Measurements from ENCODE around the gene CNKSR3.

Gene CNKSR3

GRCh38 chr6:154410619-154411072, 99.8 kb downstream of the CNKSR3 start:
- DNase-seq: peak; percentile 76

- no peak for DNase-seq
Measured at GRCh38 chr6:154408891-154409500, 101.5 kb downstream of the CNKSR3 start.

GRCh38 chr6:154407440-154407839, 103.0 kb downstream of the CNKSR3 start:
- DNase-seq: no peak

GRCh38 chr6:154406869-154407268, 103.6 kb downstream of the CNKSR3 start:
- DNase-seq: no peak

GRCh38 chr6:154406301-154406700, 104.2 kb downstream of the CNKSR3 start:
- no peak for DNase-seq

GRCh38 chr6:154404791-154405400, 105.6 kb downstream of the CNKSR3 start:
- no peak for DNase-seq

- DNase-seq: peak; percentile 4
Measured at GRCh38 chr6:154403788-154404187, 106.7 kb downstream of the CNKSR3 start.

GRCh38 chr6:154402081-154402780, 108.3 kb downstream of the CNKSR3 start:
- DNase-seq: no peak

- no peak for DNase-seq
Measured at GRCh38 chr6:154399097-154399496, 111.4 kb downstream of the CNKSR3 start.

- DNase-seq: no peak
Measured at GRCh38 chr6:154397491-154398195, 112.8 kb downstream of the CNKSR3 start.

GRCh38 chr6:154395878-154396277, 114.6 kb downstream of the CNKSR3 start:
- no peak for DNase-seq

GRCh38 chr6:154395316-154395715, 115.2 kb downstream of the CNKSR3 start:
- DNase-seq: no peak

- no peak for DNase-seq
Measured at GRCh38 chr6:154394571-154394970, 115.9 kb downstream of the CNKSR3 start.

- DNase-seq: no peak
Measured at GRCh38 chr6:154390034-154390433, 120.5 kb downstream of the CNKSR3 start.

GRCh38 chr6:154388803-154389202, 121.7 kb downstream of the CNKSR3 start:
- DNase-seq: no peak

- no peak for DNase-seq
Measured at GRCh38 chr6:154386848-154387717, 123.4 kb downstream of the CNKSR3 start.

GRCh38 chr6:154384191-154384590, 126.3 kb downstream of the CNKSR3 start:
- DNase-seq: no peak

GRCh38 chr6:154383273-154383672, 127.2 kb downstream of the CNKSR3 start:
- DNase-seq: no peak

- DNase-seq: no peak
Measured at GRCh38 chr6:154382740-154383139, 127.7 kb downstream of the CNKSR3 start.

- no peak for DNase-seq
Measured at GRCh38 chr6:154381548-154381947, 128.9 kb downstream of the CNKSR3 start.

- no peak for DNase-seq
Measured at GRCh38 chr6:154380741-154381140, 129.7 kb downstream of the CNKSR3 start.

GRCh38 chr6:154379585-154379984, 130.9 kb downstream of the CNKSR3 start:
- no peak for DNase-seq

- DNase-seq: no peak
Measured at GRCh38 chr6:154378518-154378917, 132.0 kb downstream of the CNKSR3 start.

Data from stimulated activated CD4-positive, alpha-beta T cell treated with anti-CD3 and anti-CD28 coated beads, Interleukin-1b, Interleukin-23, amount 100 ng/mL, for 48 hours (primary cell).